KMS-11 (cell line): ENCODE results near the gene NTN5.

Experiments used
- H2AFZ ChIP-seq: fragments of 200-600 bp; sonication (generic); 2 replicates; pipeline ENCODE4 v1.6.1; 2016; ENCODE audit warnings: antibody characterized with exemption, mixed run types, low read depth
- H3K27ac ChIP-seq: fragments of 200-600 bp; sonication (generic); 2 replicates; pipeline ENCODE4 v1.6.1; 2016; ENCODE audit warnings: mild to moderate bottlenecking, mixed run types
- H3K27me3 ChIP-seq: fragments of 200-600 bp; sonication (generic); 2 replicates; pipeline ENCODE4 v1.6.1; 2017; ENCODE audit warnings: mild to moderate bottlenecking, low read depth, mixed run types, moderate library complexity; ENCODE audit not compliant: insufficient read depth
- H3K36me3 ChIP-seq: fragments of 200-600 bp; sonication (generic); 2 replicates; pipeline ENCODE4 v1.6.1; 2017; ENCODE audit warnings: mild to moderate bottlenecking, mixed run types; ENCODE audit not compliant: insufficient read depth
- H3K4me1 ChIP-seq: fragments of 200-600 bp; sonication (generic); 2 replicates; pipeline ENCODE4 v1.6.1; 2016; ENCODE audit warnings: mild to moderate bottlenecking, low read depth, mixed run types; ENCODE audit not compliant: poor library complexity, severe bottlenecking
- H3K4me2 ChIP-seq: fragments of 200-600 bp; sonication (generic); 2 replicates; pipeline ENCODE4 v1.7.0; 2016; ENCODE audit warnings: mild to moderate bottlenecking, mixed run types
- H3K4me3 ChIP-seq: fragments of 200-600 bp; sonication (generic); IDR thresholded peaks from 2 replicates; pipeline ENCODE4 v1.6.1; 2017; ENCODE audit warnings: low read depth, low read length, mixed read lengths; ENCODE audit not compliant: insufficient read depth
- H3K79me2 ChIP-seq: fragments of 200-600 bp; sonication (generic); 2 replicates; pipeline ENCODE4 v1.6.1; 2016; ENCODE audit warnings: low read depth, mixed run types; ENCODE audit not compliant: insufficient read depth
- H3K9ac ChIP-seq: fragments of 200-600 bp; sonication (generic); 2 replicates; pipeline ENCODE4 v1.6.1; 2016; ENCODE audit warnings: mild to moderate bottlenecking, mixed run types
- H4K20me1 ChIP-seq: fragments of 200-600 bp; sonication (generic); 2 replicates; pipeline ENCODE4 v1.6.1; 2016; ENCODE audit warnings: mild to moderate bottlenecking, mixed run types; ENCODE audit not compliant: insufficient read depth
- TF ChIP-seq, protein P1 (sequence below): fragments of 200-600 bp; sonication (generic); conservative IDR thresholded peaks from 2 replicates; pipeline ENCODE4 v1.6.1; 2017; ENCODE audit warnings: low read depth, mild to moderate bottlenecking, antibody characterized with exemption, low read length, moderate library complexity, mixed read lengths

NTN5 gene

DNA sequence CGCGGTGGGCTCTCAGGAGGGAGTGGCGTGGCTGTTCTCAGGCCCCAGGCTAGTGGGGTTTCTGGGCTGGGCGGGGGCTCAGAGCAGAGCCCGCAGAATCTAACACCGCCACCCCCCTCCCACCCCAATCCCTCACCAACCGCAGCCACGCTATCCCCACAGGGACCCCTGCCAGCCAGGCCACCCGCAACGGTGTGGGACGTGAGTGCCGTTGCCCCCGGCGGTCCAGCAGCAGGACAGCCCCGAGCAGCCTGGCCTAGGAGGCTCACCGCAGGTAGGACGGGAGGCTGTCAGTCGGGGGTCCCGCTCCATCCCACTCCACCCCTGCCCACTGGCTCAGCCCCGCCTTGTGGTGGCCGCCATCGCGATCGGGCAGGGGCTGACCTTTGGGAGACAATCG lies at the start of gene NTN5:
Gene NTN5, minus strand, starts transcription at position 24 of the 400 bp plus-strand sequence. CDS start 2,031 bp downstream, outside the sequence.
- no peak within 1 kb of the TSS for H3K27ac ChIP-seq
- no peak within 1 kb of the TSS for H3K9ac ChIP-seq
- peaks cover 5% of the 10 kb centered on the region for H3K4me1 ChIP-seq
- H2AFZ ChIP-seq, result no peak within 1 kb of the TSS
- no peaks in the 10 kb centered on the region for H3K36me3 ChIP-seq
- no peaks in the 10 kb centered on the region for H3K79me2 ChIP-seq
- TF ChIP-seq, protein P1, sequence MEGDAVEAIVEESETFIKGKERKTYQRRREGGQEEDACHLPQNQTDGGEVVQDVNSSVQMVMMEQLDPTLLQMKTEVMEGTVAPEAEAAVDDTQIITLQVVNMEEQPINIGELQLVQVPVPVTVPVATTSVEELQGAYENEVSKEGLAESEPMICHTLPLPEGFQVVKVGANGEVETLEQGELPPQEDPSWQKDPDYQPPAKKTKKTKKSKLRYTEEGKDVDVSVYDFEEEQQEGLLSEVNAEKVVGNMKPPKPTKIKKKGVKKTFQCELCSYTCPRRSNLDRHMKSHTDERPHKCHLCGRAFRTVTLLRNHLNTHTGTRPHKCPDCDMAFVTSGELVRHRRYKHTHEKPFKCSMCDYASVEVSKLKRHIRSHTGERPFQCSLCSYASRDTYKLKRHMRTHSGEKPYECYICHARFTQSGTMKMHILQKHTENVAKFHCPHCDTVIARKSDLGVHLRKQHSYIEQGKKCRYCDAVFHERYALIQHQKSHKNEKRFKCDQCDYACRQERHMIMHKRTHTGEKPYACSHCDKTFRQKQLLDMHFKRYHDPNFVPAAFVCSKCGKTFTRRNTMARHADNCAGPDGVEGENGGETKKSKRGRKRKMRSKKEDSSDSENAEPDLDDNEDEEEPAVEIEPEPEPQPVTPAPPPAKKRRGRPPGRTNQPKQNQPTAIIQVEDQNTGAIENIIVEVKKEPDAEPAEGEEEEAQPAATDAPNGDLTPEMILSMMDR, result no peak
- no peak within 1 kb of the TSS for H3K4me3 ChIP-seq
- peaks cover 12% of the 10 kb centered on the region; the same call in 1 of the 2 replicates for H3K27me3 ChIP-seq
- no peaks in the 10 kb centered on the region for H4K20me1 ChIP-seq
- no peak within 1 kb of the TSS for H3K4me2 ChIP-seq

DNA sequence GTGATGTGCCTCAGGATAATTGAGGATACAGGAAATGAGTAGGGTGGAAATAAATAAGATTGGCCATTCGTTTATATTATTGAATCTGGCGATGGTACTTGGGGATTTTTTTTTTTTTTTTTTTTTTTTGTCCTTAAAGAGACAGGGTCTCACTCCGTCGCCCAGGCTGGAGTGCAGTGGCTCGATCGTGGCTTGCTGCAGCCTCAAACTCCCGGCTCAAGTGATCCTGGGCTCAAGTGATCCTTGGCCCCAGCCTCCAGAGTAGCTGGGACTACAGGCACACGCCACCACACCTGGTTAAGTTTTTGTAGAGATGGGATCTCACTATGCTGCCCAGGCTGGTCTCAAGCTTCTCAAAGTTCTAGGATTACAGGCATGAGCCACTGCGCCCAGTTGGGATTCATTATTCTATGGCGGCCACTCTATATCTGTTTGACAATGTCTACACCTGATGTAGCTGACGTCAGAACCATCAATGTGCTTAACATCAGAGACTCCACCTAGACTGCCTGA lies 49.4 kb upstream of the NTN5 start:
- Histone ChIP-seq H3K4me1 (peaks cover 8% of the 10 kb centered on the region), H3K27me3 (peaks cover 5% of the 10 kb centered on the region; the same call in 1 of the 2 replicates), H3K27ac (no peak overlapping the region), H3K36me3 (no peaks in the 10 kb centered on the region), H3K79me2 (no peaks in the 10 kb centered on the region), H3K4me3 (no peak overlapping the region), H2AFZ (no peak overlapping the region), H3K9ac (no peak overlapping the region), H3K4me2 (no peak overlapping the region), H4K20me1 (no peaks in the 10 kb centered on the region)
- TF ChIP-seq, protein P1, result no peak

GRCh38 chr19:48720613-48721296 lies 47.9 kb upstream of the NTN5 start:
- Histone ChIP-seq H3K4me3 (no peak overlapping the region), H3K79me2 (no peaks in the 10 kb centered on the region), H3K9ac (peak overlapping the region; percentile 72), H2AFZ (peak overlapping the region; percentile 78), H3K36me3 (no peaks in the 10 kb centered on the region), H3K4me1 (peaks cover 8% of the 10 kb centered on the region), H3K27ac (peak overlapping the region; percentile 69), H3K27me3 (no peaks in the 10 kb centered on the region), H4K20me1 (no peaks in the 10 kb centered on the region), H3K4me2 (peak overlapping the region; percentile 31)
- TF ChIP-seq, protein P1, result no peak

- TF ChIP-seq, protein P1, result no peak
- Histone ChIP-seq H3K79me2 (no peaks in the 10 kb centered on the region), H2AFZ (peak overlapping the region; percentile 78), H3K36me3 (no peaks in the 10 kb centered on the region), H3K27me3 (no peaks in the 10 kb centered on the region), H3K9ac (no peak overlapping the region), H3K4me1 (peaks cover 8% of the 10 kb centered on the region), H3K4me2 (peak overlapping the region; percentile 31), H4K20me1 (no peaks in the 10 kb centered on the region), H3K27ac (no peak overlapping the region), H3K4me3 (no peak overlapping the region)
Measured at GRCh38 chr19:48720251-48720612, 47.4 kb upstream of the NTN5 start.
